GM20000 (cell line): ENCODE data around the gene CDKL4.
"Not testable (repeated sequence)": the region's sequence is repeated elsewhere in the genome, so short reads cannot be mapped to it uniquely, and the experiment has no call there.

Experiments
- DNase-seq: peaks from one replicate; pipeline ENCODE4 v3.0.0; 2012; ENCODE audit warnings: low spot score
- TF ChIP-seq, protein P1 (sequence below): IDR thresholded peaks from 2 replicates; pipeline ENCODE4 v1.5.1; 2012; ENCODE audit warnings: mild to moderate bottlenecking, control low read depth; ENCODE audit errors: extremely low read depth, missing control alignments

CDKL4 gene

DNA sequence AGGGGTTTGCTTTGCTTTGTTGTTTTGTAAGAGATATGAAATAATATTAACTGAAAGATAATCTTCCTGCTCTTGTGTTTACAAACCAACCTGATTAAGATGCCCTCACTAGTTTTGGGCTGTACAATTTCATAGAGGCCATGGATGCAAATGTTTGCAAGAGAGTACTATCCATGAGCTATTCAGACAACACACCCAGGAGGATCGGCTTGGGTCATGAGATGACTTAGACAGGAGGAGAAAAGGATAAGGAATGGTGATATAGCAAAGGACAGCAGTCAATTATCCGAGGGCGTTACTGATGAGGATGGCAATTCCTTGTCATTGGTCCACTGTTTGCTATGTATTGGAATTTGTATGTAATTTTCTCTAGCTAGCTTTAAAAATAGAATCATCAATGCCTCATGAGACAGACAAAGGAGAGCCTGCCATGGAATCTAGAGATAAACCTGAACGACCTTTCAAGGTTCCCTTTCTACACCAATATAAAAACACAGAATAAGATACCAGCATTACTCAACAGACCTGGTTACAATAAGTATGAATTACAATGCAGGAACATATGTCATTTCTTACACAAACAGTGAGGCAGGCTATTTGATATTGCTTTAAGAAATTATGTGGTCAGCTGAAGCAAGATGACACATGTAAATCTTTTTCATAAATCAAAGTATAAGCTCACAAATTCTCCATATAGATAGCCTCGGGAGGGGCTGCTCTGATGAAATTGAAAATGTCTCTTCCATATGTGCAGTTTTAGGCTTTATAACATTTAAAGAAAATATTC, 68.6 kb downstream of the CDKL4 start:
- DNase-seq = no peak
- TF ChIP-seq, protein P1, sequence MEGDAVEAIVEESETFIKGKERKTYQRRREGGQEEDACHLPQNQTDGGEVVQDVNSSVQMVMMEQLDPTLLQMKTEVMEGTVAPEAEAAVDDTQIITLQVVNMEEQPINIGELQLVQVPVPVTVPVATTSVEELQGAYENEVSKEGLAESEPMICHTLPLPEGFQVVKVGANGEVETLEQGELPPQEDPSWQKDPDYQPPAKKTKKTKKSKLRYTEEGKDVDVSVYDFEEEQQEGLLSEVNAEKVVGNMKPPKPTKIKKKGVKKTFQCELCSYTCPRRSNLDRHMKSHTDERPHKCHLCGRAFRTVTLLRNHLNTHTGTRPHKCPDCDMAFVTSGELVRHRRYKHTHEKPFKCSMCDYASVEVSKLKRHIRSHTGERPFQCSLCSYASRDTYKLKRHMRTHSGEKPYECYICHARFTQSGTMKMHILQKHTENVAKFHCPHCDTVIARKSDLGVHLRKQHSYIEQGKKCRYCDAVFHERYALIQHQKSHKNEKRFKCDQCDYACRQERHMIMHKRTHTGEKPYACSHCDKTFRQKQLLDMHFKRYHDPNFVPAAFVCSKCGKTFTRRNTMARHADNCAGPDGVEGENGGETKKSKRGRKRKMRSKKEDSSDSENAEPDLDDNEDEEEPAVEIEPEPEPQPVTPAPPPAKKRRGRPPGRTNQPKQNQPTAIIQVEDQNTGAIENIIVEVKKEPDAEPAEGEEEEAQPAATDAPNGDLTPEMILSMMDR = no peak

DNA sequence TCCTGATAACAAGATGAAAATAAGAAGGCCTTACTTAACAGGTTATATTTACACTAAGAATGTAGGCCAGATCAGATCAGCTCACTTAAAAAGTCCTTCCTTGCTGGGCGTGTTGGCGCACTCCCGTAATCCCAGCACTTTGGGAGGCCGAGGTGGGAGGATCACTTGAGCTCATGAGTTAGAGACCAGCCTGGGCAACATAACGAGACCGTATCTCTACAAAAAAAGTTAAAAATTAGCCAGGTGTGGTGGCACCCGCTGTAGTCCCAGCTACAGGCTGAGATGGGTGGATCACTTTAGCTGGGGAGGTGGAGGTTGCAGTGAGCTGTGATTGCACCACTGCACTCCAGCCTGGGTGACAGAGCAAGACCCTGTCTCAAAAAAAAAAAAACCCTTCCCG, 69.7 kb downstream of the CDKL4 start:
- TF ChIP-seq, protein P1 = no peak
- no peak for DNase-seq

DNA sequence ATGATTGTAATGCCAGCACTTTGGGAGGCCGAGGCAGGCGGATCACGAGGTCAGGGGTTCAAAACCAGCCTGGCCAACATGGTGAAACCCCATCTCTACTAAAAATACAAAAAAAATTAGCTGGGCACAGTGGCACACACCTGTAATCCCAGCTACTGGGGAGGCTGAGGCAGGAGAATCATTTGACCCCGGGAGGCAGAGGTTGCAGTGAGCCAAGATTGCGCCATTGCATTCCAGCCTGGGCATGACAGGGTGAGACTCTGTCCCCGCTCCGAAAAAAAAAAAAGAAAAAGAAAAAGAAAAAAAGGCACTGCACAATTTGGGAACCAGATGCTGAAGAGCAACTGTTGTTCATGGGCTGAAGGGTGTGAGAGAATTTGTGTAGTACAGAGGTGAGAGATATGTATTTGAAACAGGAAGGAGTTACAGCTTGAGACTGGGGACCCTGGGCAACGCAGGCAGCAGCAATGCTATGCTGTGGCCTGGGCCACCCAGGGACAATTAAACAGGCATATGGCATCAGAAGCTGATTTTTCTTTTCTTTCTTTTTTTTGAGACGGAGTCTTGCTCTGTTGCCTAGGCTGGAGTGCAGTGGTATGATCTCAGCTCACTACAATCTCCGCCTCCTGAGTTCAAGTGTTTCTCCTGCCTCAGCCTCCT, 71.6 kb downstream of the CDKL4 start:
- DNase-seq = not testable (repeated sequence)

DNA sequence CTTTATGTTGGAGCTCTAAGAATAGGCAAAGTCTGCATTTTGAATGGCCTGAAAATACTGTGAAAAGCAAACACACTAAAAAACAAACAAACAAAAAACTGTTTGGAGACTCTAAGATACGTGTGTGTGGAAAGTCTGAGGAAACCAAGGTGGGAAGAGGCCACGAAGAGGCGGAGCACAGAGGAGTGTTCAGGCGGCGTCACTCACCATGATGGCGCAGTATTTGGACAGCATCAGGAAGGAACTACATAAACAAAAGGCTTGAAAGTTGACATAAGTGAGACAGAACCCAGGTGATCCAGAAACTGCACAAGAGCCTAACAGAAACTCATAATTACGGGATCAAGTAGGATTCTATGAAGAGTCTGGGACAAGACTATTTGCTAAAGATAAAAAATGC, 72.1 kb downstream of the CDKL4 start:
- DNase-seq = no peak
- TF ChIP-seq, protein P1 = no peak

DNA sequence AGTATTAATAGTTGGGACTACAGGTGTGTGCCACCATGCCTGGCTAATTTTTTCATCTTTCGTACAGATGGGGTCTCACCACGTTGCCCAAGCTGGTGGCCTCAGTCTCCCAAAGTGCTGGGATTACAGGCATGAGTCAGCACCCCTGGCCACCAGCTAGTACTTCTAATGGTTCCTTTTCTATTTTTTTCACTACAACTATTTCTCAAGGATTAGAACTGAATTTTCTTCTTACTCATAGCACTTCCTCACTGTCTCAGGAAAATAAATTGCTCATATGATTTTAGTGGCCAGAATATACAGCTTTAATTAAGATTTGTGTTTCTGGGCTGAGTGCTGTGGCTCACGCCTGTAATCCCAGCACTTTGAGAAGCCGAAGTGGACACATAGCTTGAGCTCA, 79.7 kb downstream of the CDKL4 start:
- TF ChIP-seq, protein P1 = no peak
- DNase-seq = no peak

DNA sequence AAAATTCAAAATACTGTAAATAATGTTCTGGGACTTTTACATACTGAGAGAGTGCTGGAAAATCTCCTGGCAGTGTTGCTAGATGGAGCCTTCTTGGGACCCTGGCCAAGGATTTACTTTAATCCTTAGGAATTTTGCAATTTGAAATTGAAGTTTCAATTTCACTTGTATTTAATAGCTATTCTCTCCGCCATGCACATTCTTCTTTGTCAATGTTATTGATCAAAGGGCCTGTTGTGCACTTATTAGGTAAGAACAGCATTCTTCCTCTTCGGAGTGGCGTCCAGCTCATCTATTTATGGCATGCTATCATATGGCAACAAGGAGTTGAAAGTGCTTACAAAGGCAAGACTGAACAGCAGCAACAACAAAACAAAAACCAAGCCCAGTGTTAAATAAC, 82.8 kb downstream of the CDKL4 start:
- TF ChIP-seq, protein P1 = no peak
- DNase-seq = no peak

DNA sequence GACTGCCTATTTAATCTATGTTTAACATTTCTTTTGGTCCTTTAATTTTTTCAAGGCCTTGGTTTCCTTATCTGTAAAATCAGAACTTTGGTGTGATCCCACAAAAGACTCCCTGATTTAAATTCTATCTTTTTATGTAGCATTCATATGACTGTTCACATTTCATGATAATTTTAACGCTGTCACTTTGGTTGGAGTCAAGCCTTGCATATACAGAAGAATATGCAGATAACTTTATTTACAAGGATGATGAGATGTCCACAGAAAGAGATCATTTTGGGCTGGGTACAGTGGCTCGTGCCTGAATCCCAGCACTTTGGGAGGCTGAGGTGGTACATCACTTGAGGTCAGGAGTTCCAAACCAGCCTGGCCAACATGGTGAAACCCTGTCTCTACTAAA, 84.5 kb downstream of the CDKL4 start:
- DNase-seq = no peak
- TF ChIP-seq, protein P1 = no peak
